ENCODE data around the gene PRSS27.

PRSS27 gene

GRCh38 chr16:2736476-2737237, 16.6 kb upstream of the PRSS27 start:
- Histone ChIP-seq H3K14ac (ENCODE audit: low read length) (no peak overlapping the region), H3K36me3 (replicated peaks in 1 of 2; ENCODE audit: control insufficient read depth in 2 of 2, insufficient read depth in 2 of 2, low read length in 2 of 2) (no peaks in the 10 kb centered on the region), H3K4me3 (ENCODE audit: low read length in 2 of 2) (peak overlapping the region in 1 of 2 donors; percentile 53), H4K91ac (ENCODE audit: low read depth, low read length, poor library complexity) (no peak overlapping the region), H3K4ac (ENCODE audit: low read length) (peak overlapping the region; percentile 60), H4K8ac (ENCODE audit: low read depth, low read length) (no peak overlapping the region), H3K27me3 (ENCODE audit: control insufficient read depth in 3 of 3, insufficient read depth in 3 of 3, low read depth in 1 of 3, low read length in 3 of 3) (no peaks in the 10 kb centered on the region), H2BK5ac (ENCODE audit: low read length) (no peak overlapping the region), H3K4me1 (ENCODE audit: control insufficient read depth in 2 of 2, insufficient read depth in 1 of 2, low read depth in 1 of 2, low read length in 2 of 2) (peaks cover 3 to 18% of the 10 kb centered on the region in 2 donors), H3K4me2 (ENCODE audit: insufficient read depth, low read length, poor library complexity, severe bottlenecking) (no peak overlapping the region), H3K23ac (ENCODE audit: low read depth, low read length, poor library complexity) (no peak overlapping the region), H2AK5ac (ENCODE audit: low read depth, low read length) (peak overlapping the region; percentile 7), H3K79me1 (ENCODE audit: low read depth, low read length) (no peaks in the 10 kb centered on the region), H2BK120ac (ENCODE audit: low read depth, low read length) (no peak overlapping the region), H2BK15ac (ENCODE audit: low read length) (no peak overlapping the region), H3K18ac (ENCODE audit: low read length) (no peak overlapping the region), H3K9me3 (replicated peaks in 1 of 2; ENCODE audit: control insufficient read depth in 2 of 2, insufficient read depth in 1 of 2, low read depth in 1 of 2, low read length in 2 of 2) (no peaks in the 10 kb centered on the region), H2AFZ (ENCODE audit: low read length) (peak overlapping the region; percentile 47), H3K9ac (ENCODE audit: low read depth, low read length, poor library complexity) (no peak overlapping the region), H3K27ac (replicated peaks; ENCODE audit: low read length) (no peak overlapping the region), H2BK12ac (ENCODE audit: low read length) (no peak overlapping the region)
- no CpG with 5 or more reads among the region's 11 CpGs for WGBS, 2 donors (ENCODE audit: extremely low coverage in 2 of 2, insufficient read length in 2 of 2, insufficient replicate concordance in 1 of 2)
- DNase-seq (ENCODE audit: low spot score): no peak

DNA sequence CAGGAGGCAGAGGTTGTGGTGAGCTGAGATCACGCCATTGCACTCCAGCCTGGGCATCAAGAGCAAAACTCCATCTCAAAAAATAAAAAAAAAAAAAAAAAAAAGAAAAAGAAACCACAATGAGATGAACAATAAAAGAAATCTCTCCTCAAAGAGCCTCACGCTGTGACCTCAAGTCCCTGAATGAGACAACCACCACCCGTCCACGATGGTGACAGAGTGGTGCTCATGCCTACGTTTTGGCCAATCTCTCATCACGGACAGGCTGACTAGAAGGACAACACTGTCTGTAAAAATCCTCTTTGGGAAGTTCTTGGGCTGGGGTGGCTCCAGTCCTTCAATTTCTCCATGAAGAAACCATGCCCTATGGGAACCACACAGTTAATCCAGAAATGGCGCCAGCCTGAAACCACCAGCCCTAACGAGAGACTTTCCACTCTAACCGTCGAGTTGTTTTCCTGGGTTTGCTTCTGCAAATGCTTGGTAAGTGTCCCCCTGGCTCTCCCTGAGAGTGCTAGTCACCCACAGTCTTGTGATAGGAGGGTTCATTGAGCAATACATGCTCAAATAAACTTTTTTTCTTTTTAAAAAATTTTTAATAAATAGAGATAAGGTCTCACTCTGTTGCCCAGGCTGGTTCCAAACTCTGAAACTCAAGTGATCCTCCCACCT, 15.0 kb upstream of the PRSS27 start:
- Histone ChIP-seq H3K27me3 (ENCODE audit: control insufficient read depth in 3 of 3, insufficient read depth in 3 of 3, low read depth in 1 of 3, low read length in 3 of 3) (no peaks in the 10 kb centered on the region), H2BK5ac (ENCODE audit: low read length) (no peak overlapping the region), H3K36me3 (replicated peaks in 1 of 2; ENCODE audit: control insufficient read depth in 2 of 2, insufficient read depth in 2 of 2, low read length in 2 of 2) (no peaks in the 10 kb centered on the region), H3K9ac (ENCODE audit: low read depth, low read length, poor library complexity) (no peak overlapping the region), H3K23ac (ENCODE audit: low read depth, low read length, poor library complexity) (no peak overlapping the region), H2BK12ac (ENCODE audit: low read length) (no peak overlapping the region), H3K79me1 (ENCODE audit: low read depth, low read length) (no peaks in the 10 kb centered on the region), H3K27ac (replicated peaks; ENCODE audit: low read length) (no peak overlapping the region), H4K8ac (ENCODE audit: low read depth, low read length) (no peak overlapping the region), H2AK5ac (ENCODE audit: low read depth, low read length) (no peak overlapping the region), H3K4ac (ENCODE audit: low read length) (no peak overlapping the region), H2BK120ac (ENCODE audit: low read depth, low read length) (no peak overlapping the region), H3K14ac (ENCODE audit: low read length) (no peak overlapping the region), H3K18ac (ENCODE audit: low read length) (no peak overlapping the region), H2BK15ac (ENCODE audit: low read length) (no peak overlapping the region), H3K4me1 (ENCODE audit: control insufficient read depth in 2 of 2, insufficient read depth in 1 of 2, low read depth in 1 of 2, low read length in 2 of 2) (peaks cover 3 to 16% of the 10 kb centered on the region in 2 donors), H4K91ac (ENCODE audit: low read depth, low read length, poor library complexity) (no peak overlapping the region), H2AFZ (ENCODE audit: low read length) (no peak overlapping the region), H3K4me3 (ENCODE audit: low read length in 2 of 2) (no peak overlapping the region), H3K4me2 (ENCODE audit: insufficient read depth, low read length, poor library complexity, severe bottlenecking) (no peak overlapping the region), H3K9me3 (replicated peaks in 1 of 2; ENCODE audit: control insufficient read depth in 2 of 2, insufficient read depth in 1 of 2, low read depth in 1 of 2, low read length in 2 of 2) (no peaks in the 10 kb centered on the region)
- no peak for DNase-seq (ENCODE audit: low spot score)
- WGBS, 2 donors (ENCODE audit: extremely low coverage in 2 of 2, insufficient read length in 2 of 2, insufficient replicate concordance in 1 of 2): no CpG with 5 or more reads among the region's 10 CpGs

- no peaks in the 10 kb centered on the region for H3K36me3 ChIP-seq (replicated peaks in 1 of 2; ENCODE audit: control insufficient read depth in 2 of 2, insufficient read depth in 2 of 2, low read length in 2 of 2)
- no peak overlapping the region for H3K4me3 ChIP-seq (ENCODE audit: low read length in 2 of 2)
- H2BK5ac ChIP-seq (ENCODE audit: low read length): no peak overlapping the region
- no peak overlapping the region for H4K91ac ChIP-seq (ENCODE audit: low read depth, low read length, poor library complexity)
- no peak for DNase-seq (ENCODE audit: low spot score)
- H2BK12ac ChIP-seq (ENCODE audit: low read length): no peak overlapping the region
- WGBS, 2 donors (ENCODE audit: extremely low coverage in 2 of 2, insufficient read length in 2 of 2, insufficient replicate concordance in 1 of 2): no CpG with 5 or more reads among the region's 7 CpGs
- no peak overlapping the region for H3K18ac ChIP-seq (ENCODE audit: low read length)
- H2BK15ac ChIP-seq (ENCODE audit: low read length): no peak overlapping the region
- no peaks in the 10 kb centered on the region for H3K9me3 ChIP-seq (replicated peaks in 1 of 2; ENCODE audit: control insufficient read depth in 2 of 2, insufficient read depth in 1 of 2, low read depth in 1 of 2, low read length in 2 of 2)
- H3K4ac ChIP-seq (ENCODE audit: low read length): no peak overlapping the region
- no peak overlapping the region for H3K27ac ChIP-seq (replicated peaks; ENCODE audit: low read length)
- no peaks in the 10 kb centered on the region for H3K4me1 ChIP-seq (ENCODE audit: control insufficient read depth in 2 of 2, insufficient read depth in 1 of 2, low read depth in 1 of 2, low read length in 2 of 2)
- H2AFZ ChIP-seq (ENCODE audit: low read length): no peak overlapping the region
- H2AK5ac ChIP-seq (ENCODE audit: low read depth, low read length): no peak overlapping the region
- H3K9ac ChIP-seq (ENCODE audit: low read depth, low read length, poor library complexity): no peak overlapping the region
- H4K8ac ChIP-seq (ENCODE audit: low read depth, low read length): no peak overlapping the region
- H3K79me1 ChIP-seq (ENCODE audit: low read depth, low read length): no peaks in the 10 kb centered on the region
- peaks cover 0 to 6% (median 0%) of the 10 kb centered on the region in 3 experiments for H3K27me3 ChIP-seq (ENCODE audit: control insufficient read depth in 3 of 3, insufficient read depth in 3 of 3, low read depth in 1 of 3, low read length in 3 of 3)
- H3K4me2 ChIP-seq (ENCODE audit: insufficient read depth, low read length, poor library complexity, severe bottlenecking): no peak overlapping the region
- no peak overlapping the region for H3K14ac ChIP-seq (ENCODE audit: low read length)
- no peak overlapping the region for H2BK120ac ChIP-seq (ENCODE audit: low read depth, low read length)
- H3K23ac ChIP-seq (ENCODE audit: low read depth, low read length, poor library complexity): no peak overlapping the region
Measured at GRCh38 chr16:2728034-2728433, 8.0 kb upstream of the PRSS27 start.

- no peaks in the 10 kb centered on the region for H3K4me1 ChIP-seq (ENCODE audit: control insufficient read depth in 2 of 2, insufficient read depth in 1 of 2, low read depth in 1 of 2, low read length in 2 of 2)
- H3K18ac ChIP-seq (ENCODE audit: low read length): no peak overlapping the region
- H3K4ac ChIP-seq (ENCODE audit: low read length): no peak overlapping the region
- no peak overlapping the region for H3K14ac ChIP-seq (ENCODE audit: low read length)
- H2BK15ac ChIP-seq (ENCODE audit: low read length): no peak overlapping the region
- no peaks in the 10 kb centered on the region for H3K79me1 ChIP-seq (ENCODE audit: low read depth, low read length)
- no peak overlapping the region for H3K23ac ChIP-seq (ENCODE audit: low read depth, low read length, poor library complexity)
- no peak overlapping the region for H4K8ac ChIP-seq (ENCODE audit: low read depth, low read length)
- no peak overlapping the region for H3K4me3 ChIP-seq (ENCODE audit: low read length in 2 of 2)
- no peak overlapping the region for H3K27ac ChIP-seq (replicated peaks; ENCODE audit: low read length)
- no peak overlapping the region for H3K9ac ChIP-seq (ENCODE audit: low read depth, low read length, poor library complexity)
- peaks cover 0 to 6% (median 0%) of the 10 kb centered on the region in 3 experiments for H3K27me3 ChIP-seq (ENCODE audit: control insufficient read depth in 3 of 3, insufficient read depth in 3 of 3, low read depth in 1 of 3, low read length in 3 of 3)
- no peak overlapping the region for H4K91ac ChIP-seq (ENCODE audit: low read depth, low read length, poor library complexity)
- no peak for DNase-seq (ENCODE audit: low spot score)
- H2BK120ac ChIP-seq (ENCODE audit: low read depth, low read length): no peak overlapping the region
- no CpG with 5 or more reads among the region's 5 CpGs for WGBS, 2 donors (ENCODE audit: extremely low coverage in 2 of 2, insufficient read length in 2 of 2, insufficient replicate concordance in 1 of 2)
- H2AK5ac ChIP-seq (ENCODE audit: low read depth, low read length): no peak overlapping the region
- no peak overlapping the region for H2AFZ ChIP-seq (ENCODE audit: low read length)
- H2BK12ac ChIP-seq (ENCODE audit: low read length): no peak overlapping the region
- H2BK5ac ChIP-seq (ENCODE audit: low read length): no peak overlapping the region
- no peaks in the 10 kb centered on the region for H3K36me3 ChIP-seq (replicated peaks in 1 of 2; ENCODE audit: control insufficient read depth in 2 of 2, insufficient read depth in 2 of 2, low read length in 2 of 2)
- no peak overlapping the region for H3K4me2 ChIP-seq (ENCODE audit: insufficient read depth, low read length, poor library complexity, severe bottlenecking)
- no peaks in the 10 kb centered on the region for H3K9me3 ChIP-seq (replicated peaks in 1 of 2; ENCODE audit: control insufficient read depth in 2 of 2, insufficient read depth in 1 of 2, low read depth in 1 of 2, low read length in 2 of 2)
Measured at GRCh38 chr16:2726923-2727322, 6.9 kb upstream of the PRSS27 start.
